ENCODE measurements around the gene FUT6. TPM values are rescaled to one million over a fixed set of nuclear protein-coding genes. Genes with fewer than 3 reads are reported as not detected.

FUT6 gene
- total RNA-seq, 1 donor: not detected

GRCh38 chr19:5827342-5827890, 12.1 kb downstream of the FUT6 start:
- Histone ChIP-seq H3K79me2 (ENCODE audit: insufficient read depth, low read length) (no peaks in the 10 kb centered on the region), H3K27ac (ENCODE audit: low read depth, low read length) (no peak overlapping the region), H2AFZ (ENCODE audit: low read length) (no peak overlapping the region)

GRCh38 chr19:5826531-5827341, 12.8 kb downstream of the FUT6 start:
- H3K4me3 ChIP-seq (ENCODE audit: insufficient read depth, low read length): no peak overlapping the region
- no peaks in the 10 kb centered on the region for H3K9me3 ChIP-seq (ENCODE audit: low read depth, low read length)
- H2AFZ ChIP-seq (ENCODE audit: low read length): no peak overlapping the region
- no peaks in the 10 kb centered on the region for H3K79me2 ChIP-seq (ENCODE audit: insufficient read depth, low read length)
- H3K4me2 ChIP-seq (ENCODE audit: insufficient read depth, low read length): no peak overlapping the region
- no peaks in the 10 kb centered on the region for H4K20me1 ChIP-seq (ENCODE audit: insufficient read depth, low read length)
- no peak overlapping the region for H3K27ac ChIP-seq (ENCODE audit: low read depth, low read length)
- H3K36me3 ChIP-seq (ENCODE audit: insufficient read depth, low read length): no peaks in the 10 kb centered on the region
- TF ChIP-seq, protein P1, sequence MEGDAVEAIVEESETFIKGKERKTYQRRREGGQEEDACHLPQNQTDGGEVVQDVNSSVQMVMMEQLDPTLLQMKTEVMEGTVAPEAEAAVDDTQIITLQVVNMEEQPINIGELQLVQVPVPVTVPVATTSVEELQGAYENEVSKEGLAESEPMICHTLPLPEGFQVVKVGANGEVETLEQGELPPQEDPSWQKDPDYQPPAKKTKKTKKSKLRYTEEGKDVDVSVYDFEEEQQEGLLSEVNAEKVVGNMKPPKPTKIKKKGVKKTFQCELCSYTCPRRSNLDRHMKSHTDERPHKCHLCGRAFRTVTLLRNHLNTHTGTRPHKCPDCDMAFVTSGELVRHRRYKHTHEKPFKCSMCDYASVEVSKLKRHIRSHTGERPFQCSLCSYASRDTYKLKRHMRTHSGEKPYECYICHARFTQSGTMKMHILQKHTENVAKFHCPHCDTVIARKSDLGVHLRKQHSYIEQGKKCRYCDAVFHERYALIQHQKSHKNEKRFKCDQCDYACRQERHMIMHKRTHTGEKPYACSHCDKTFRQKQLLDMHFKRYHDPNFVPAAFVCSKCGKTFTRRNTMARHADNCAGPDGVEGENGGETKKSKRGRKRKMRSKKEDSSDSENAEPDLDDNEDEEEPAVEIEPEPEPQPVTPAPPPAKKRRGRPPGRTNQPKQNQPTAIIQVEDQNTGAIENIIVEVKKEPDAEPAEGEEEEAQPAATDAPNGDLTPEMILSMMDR (IDR thresholded peaks at IDR 0.05; ENCODE audit: extremely low read depth, low read depth, low read length): peak; percentile 20
- peak; percentile 94 for DNase-seq (ENCODE audit: insufficient read length, low spot score, missing footprints)
- H3K27me3 ChIP-seq (ENCODE audit: insufficient read depth, low read length): peaks cover 20% of the 10 kb centered on the region
- peaks cover 12% of the 10 kb centered on the region for H3K4me1 ChIP-seq (ENCODE audit: insufficient read depth, low read length)

More at GRCh38 chr19:5827342-5827890, 12.1 kb downstream of the FUT6 start:
- peaks cover 20% of the 10 kb centered on the region for H3K27me3 ChIP-seq (ENCODE audit: insufficient read depth, low read length)
- H3K4me2 ChIP-seq (ENCODE audit: insufficient read depth, low read length): peak overlapping the region; percentile 36
- TF ChIP-seq, protein P1 (IDR thresholded peaks at IDR 0.05; ENCODE audit: extremely low read depth, low read depth, low read length): no peak
- H3K4me3 ChIP-seq (ENCODE audit: insufficient read depth, low read length): peak overlapping the region; percentile 77
- peaks cover 12% of the 10 kb centered on the region for H3K4me1 ChIP-seq (ENCODE audit: insufficient read depth, low read length)
- peak; percentile 80 for DNase-seq (ENCODE audit: insufficient read length, low spot score, missing footprints)
- H3K36me3 ChIP-seq (ENCODE audit: insufficient read depth, low read length): no peaks in the 10 kb centered on the region
- H3K9me3 ChIP-seq (ENCODE audit: low read depth, low read length): no peaks in the 10 kb centered on the region
- no peaks in the 10 kb centered on the region for H4K20me1 ChIP-seq (ENCODE audit: insufficient read depth, low read length)

DNA sequence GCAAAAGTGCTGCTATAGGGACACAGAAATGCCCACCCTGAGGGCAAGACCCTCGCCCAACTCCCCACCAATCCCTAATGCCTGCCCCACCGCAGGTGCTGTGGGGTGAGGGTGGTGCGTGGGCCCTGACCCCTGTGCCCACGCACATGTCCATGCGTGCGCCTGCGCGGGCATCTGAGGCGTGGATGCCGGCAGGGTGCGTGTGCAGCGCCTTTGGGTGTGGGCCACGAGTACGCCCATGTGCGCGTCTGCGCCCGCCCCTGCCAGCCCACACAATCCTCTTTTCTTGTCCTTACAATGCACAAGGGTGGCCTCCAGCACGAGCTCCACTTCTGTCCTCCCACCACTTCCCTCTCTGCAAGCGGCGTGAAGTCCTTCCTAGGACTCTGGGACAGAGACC, 14.3 kb downstream of the FUT6 start:
- Histone ChIP-seq H3K79me2 (ENCODE audit: insufficient read depth, low read length) (no peaks in the 10 kb centered on the region), H3K27ac (ENCODE audit: low read depth, low read length) (no peak overlapping the region), H3K27me3 (ENCODE audit: insufficient read depth, low read length) (peaks cover 20% of the 10 kb centered on the region), H3K36me3 (ENCODE audit: insufficient read depth, low read length) (no peaks in the 10 kb centered on the region), H3K4me2 (ENCODE audit: insufficient read depth, low read length) (no peak overlapping the region), H4K20me1 (ENCODE audit: insufficient read depth, low read length) (no peaks in the 10 kb centered on the region), H3K4me3 (ENCODE audit: insufficient read depth, low read length) (no peak overlapping the region), H3K4me1 (ENCODE audit: insufficient read depth, low read length) (peaks cover 12% of the 10 kb centered on the region), H3K9me3 (ENCODE audit: low read depth, low read length) (no peaks in the 10 kb centered on the region), H2AFZ (ENCODE audit: low read length) (no peak overlapping the region)
- TF ChIP-seq, protein P1 (IDR thresholded peaks at IDR 0.05; ENCODE audit: extremely low read depth, low read depth, low read length): no peak
- no peak for DNase-seq (ENCODE audit: insufficient read length, low spot score, missing footprints)

- DNase-seq (ENCODE audit: insufficient read length, low spot score, missing footprints): peak; percentile 79
- H4K20me1 ChIP-seq (ENCODE audit: insufficient read depth, low read length): no peaks in the 10 kb centered on the region
- no peak overlapping the region for H3K4me2 ChIP-seq (ENCODE audit: insufficient read depth, low read length)
- H2AFZ ChIP-seq (ENCODE audit: low read length): no peak overlapping the region
- no peaks in the 10 kb centered on the region for H3K9me3 ChIP-seq (ENCODE audit: low read depth, low read length)
- H3K4me1 ChIP-seq (ENCODE audit: insufficient read depth, low read length): peaks cover 12% of the 10 kb centered on the region
- TF ChIP-seq, protein P1 (IDR thresholded peaks at IDR 0.05; ENCODE audit: extremely low read depth, low read depth, low read length): no peak
- no peaks in the 10 kb centered on the region for H3K79me2 ChIP-seq (ENCODE audit: insufficient read depth, low read length)
- H3K36me3 ChIP-seq (ENCODE audit: insufficient read depth, low read length): no peaks in the 10 kb centered on the region
- H3K4me3 ChIP-seq (ENCODE audit: insufficient read depth, low read length): no peak overlapping the region
- no peak overlapping the region for H3K27ac ChIP-seq (ENCODE audit: low read depth, low read length)
- H3K27me3 ChIP-seq (ENCODE audit: insufficient read depth, low read length): peaks cover 17% of the 10 kb centered on the region
These were observed 14.8 kb downstream of the FUT6 start for GRCh38 chr19:5824751-5825150.

Data from osteoblast (primary cell).